Heart left ventricle (tissue), 13 donors: ENCODE data around the gene ADIRF.

Experiments used
- CTCF ChIP-seq, 12 donors: fragments of 200-600 bp; sonication (generic) in 4 of 12; IDR thresholded peaks; one replicate each; pipeline versions ENCODE4 v1.5.0 to v1.8.0; 2018 to 2022; ENCODE audit warnings: antibody characterized with exemption in 12 of 12, mild to moderate bottlenecking in 5 of 12
- POLR2A ChIP-seq, 2 donors: fragments of 450-650 bp; IDR thresholded peaks; one replicate each; pipeline ENCODE4 v1.6.1; 2017; ENCODE audit warnings: antibody characterized with exemption in 2 of 2, mild to moderate bottlenecking in 2 of 2, moderate library complexity in 2 of 2
- donor health status: ischemic (EF 13 %, LVEDD 7.1; RV severe dilation, severe dysfunction).
- donor health status: DM: no; HTN: yes; CAD: no.
- donor health status: DM: no; HTN: no; CAD: no.
- donor health status: ischemic (EF 25% LVEDD 6.9; RV normal size, moderate dysfunction).
- donor health status: ischemic (EF 25% LVEDD 5.7; RV mildly dilated, moderate dysfunction).
- donor health status: ischemic (EF 35%, LVEDD 5.7; RV mildly dilated, moderate dysfunction).
- donor health status: nonischemic (EF 11% LVEDD 7.7; RV severe dilation, severe dysfunction).
- donor health status: DM: yes; HTN: yes; CAD: no.
- donor health status: PGD.
- donor health status: ischemic (EF 29% LVEDD 5.4; RV normal size, mild dysfunction).
- donor health status: nonischemic (EF 23%, LVEDD 6.1; RV moderate dilation, normal function).

- TF ChIP-seq CTCF (IDR thresholded peaks at IDR 0.05) (no peak), POLR2A (IDR thresholded peaks at IDR 0.05) (no peak)
Observed at GRCh38 chr10:86936661-86937501, 31.4 kb upstream of the ADIRF start.
